Neuron (in vitro differentiated cells): ENCODE measurements around the gene PAFAH1B2.
"Not testable (repeated sequence)": the region's sequence is repeated elsewhere in the genome, so short reads cannot be mapped to it uniquely, and the experiment has no call there.

ENCODE experiments used
- H2AFZ ChIP-seq: one replicate; pipeline ENCODE4 v1.6.1; 2013; ENCODE audit warnings: low read depth, mild to moderate bottlenecking, inconsistent platforms, low read length, moderate library complexity
- H3K27me3 ChIP-seq: one replicate; pipeline ENCODE4 v1.6.1; 2013; ENCODE audit warnings: low read length; ENCODE audit not compliant: insufficient read depth
- H3K36me3 ChIP-seq: one replicate; pipeline ENCODE4 v1.6.1; 2013; ENCODE audit warnings: low read length; ENCODE audit not compliant: insufficient read depth
- H3K4me1 ChIP-seq: one replicate; pipeline ENCODE4 v1.6.1; 2013; ENCODE audit warnings: low read length; ENCODE audit not compliant: insufficient read depth
- H3K4me3 ChIP-seq: 2 replicates; pipeline ENCODE4 v1.5.1; 2013; ENCODE audit warnings: mild to moderate bottlenecking, low read length, moderate library complexity
- H3K9me3 ChIP-seq: one replicate; pipeline ENCODE4 v1.6.1; 2013; ENCODE audit warnings: low read length

Gene PAFAH1B2

GRCh38 chr11:117200813-117201657 lies 56.9 kb downstream of the PAFAH1B2 start:
- no peaks in the 10 kb centered on the region for H3K27me3 ChIP-seq
- H2AFZ ChIP-seq, result no peak overlapping the region
- no peak overlapping the region for H3K4me3 ChIP-seq
- H3K9me3 ChIP-seq, result no peaks in the 10 kb centered on the region
- peaks cover 5% of the 10 kb centered on the region for H3K4me1 ChIP-seq
- peaks cover 6% of the 10 kb centered on the region for H3K36me3 ChIP-seq

DNA sequence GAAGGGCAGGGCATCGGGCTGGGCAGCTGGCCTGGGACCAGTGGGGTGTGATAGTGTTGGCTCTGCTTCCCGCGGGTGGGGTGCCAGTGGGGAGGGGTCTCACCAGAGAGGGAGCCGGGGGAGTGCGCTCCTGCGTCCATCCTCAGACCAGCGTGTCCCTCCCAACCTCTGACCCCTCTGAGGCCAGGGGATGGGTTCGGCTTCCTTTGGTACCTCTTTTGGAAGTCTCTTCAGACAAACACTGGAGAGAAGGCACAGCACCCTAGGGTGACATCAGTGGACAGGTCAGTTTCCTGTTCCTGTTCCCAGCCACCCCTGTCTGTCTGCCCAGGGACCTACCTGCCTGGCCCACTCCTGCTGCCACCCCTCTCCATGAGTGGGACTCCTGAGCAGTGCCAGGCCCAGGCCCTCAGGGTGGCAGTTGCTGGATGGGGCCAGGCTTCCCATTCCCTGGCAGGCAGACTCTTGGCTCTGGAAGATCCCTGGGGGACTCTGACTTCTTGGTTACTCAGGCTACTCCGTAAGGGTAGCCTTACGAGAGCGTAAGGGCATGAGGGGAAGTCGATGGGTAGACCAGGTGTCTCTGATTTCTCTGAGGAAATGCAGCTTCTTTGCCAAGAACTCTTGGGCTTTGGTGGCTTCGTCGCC lies 57.7 kb downstream of the PAFAH1B2 start:
- Histone ChIP-seq H3K4me3 (no peak overlapping the region), H3K4me1 (peaks cover 5% of the 10 kb centered on the region), H3K9me3 (no peaks in the 10 kb centered on the region), H3K27me3 (no peaks in the 10 kb centered on the region), H3K36me3 (peaks cover 7% of the 10 kb centered on the region), H2AFZ (no peak overlapping the region)

DNA sequence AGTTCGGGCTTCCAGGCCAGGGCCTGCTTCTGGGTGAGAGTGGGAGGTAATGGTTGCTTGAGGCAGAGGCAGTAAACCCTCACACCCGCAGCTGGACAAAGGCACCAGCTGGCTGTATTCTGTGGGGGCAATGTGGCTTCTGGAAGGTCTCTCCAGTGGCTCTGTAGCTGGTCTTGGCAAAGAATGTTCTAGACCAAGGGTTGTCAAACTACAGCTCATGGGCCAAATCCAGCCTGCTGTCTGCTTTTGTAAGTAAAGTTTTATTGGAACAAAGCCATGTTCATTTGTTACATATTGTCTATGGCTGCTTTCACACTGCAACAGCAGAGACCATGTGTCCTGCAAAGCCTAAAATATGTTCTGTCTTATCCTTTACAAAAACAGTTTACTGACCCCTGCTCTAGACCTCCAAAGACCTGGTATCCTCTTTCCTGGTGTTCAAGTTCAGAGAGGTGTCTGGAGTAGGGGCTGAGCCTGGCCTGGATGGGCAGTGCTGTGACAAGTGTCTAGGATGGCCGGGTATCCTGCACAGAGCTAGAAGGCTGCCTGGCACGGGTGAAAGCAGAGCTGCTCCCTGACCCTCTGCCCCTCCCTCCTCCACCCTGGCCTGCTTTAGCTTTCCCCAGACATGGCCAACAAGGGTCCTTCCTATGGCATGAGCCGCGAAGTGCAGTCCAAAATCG lies 58.4 kb downstream of the PAFAH1B2 start:
- no peak overlapping the region for H3K4me3 ChIP-seq
- no peak overlapping the region for H2AFZ ChIP-seq
- peaks cover 5% of the 10 kb centered on the region for H3K4me1 ChIP-seq
- H3K27me3 ChIP-seq, result no peaks in the 10 kb centered on the region
- H3K36me3 ChIP-seq, result peaks cover 7% of the 10 kb centered on the region
- H3K9me3 ChIP-seq, result no peaks in the 10 kb centered on the region

DNA sequence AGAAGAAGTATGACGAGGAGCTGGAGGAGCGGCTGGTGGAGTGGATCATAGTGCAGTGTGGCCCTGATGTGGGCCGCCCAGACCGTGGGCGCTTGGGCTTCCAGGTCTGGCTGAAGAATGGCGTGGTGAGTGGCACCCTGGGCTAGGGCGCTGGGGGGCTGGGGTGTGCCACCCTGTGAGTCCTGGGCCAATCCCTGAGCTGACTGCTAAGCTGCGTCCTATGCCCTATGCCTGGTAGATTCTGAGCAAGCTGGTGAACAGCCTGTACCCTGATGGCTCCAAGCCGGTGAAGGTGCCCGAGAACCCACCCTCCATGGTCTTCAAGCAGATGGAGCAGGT lies 59.0 kb downstream of the PAFAH1B2 start:
- Histone ChIP-seq H3K4me1 (peaks cover 5% of the 10 kb centered on the region), H2AFZ (no peak overlapping the region), H3K27me3 (no peaks in the 10 kb centered on the region), H3K4me3 (no peak overlapping the region), H3K9me3 (no peaks in the 10 kb centered on the region), H3K36me3 (peaks cover 7% of the 10 kb centered on the region)

- Histone ChIP-seq H3K4me1 (peaks cover 1% of the 10 kb centered on the region), H2AFZ (no peak overlapping the region)
Observed at GRCh38 chr11:117204283-117205080, 60.4 kb downstream of the PAFAH1B2 start.

GRCh38 chr11:117205211-117205818 lies 61.2 kb downstream of the PAFAH1B2 start:
- no peaks in the 10 kb centered on the region for H3K9me3 ChIP-seq
- H3K4me3 ChIP-seq, result no peak overlapping the region
- H3K27me3 ChIP-seq, result no peaks in the 10 kb centered on the region
- no peak overlapping the region for H2AFZ ChIP-seq
- H3K4me1 ChIP-seq, result no peaks in the 10 kb centered on the region
- H3K36me3 ChIP-seq, result peaks cover 7% of the 10 kb centered on the region

More at GRCh38 chr11:117204283-117205080, 60.4 kb downstream of the PAFAH1B2 start:
- Histone ChIP-seq H3K4me3 (no peak overlapping the region), H3K9me3 (no peaks in the 10 kb centered on the region), H3K27me3 (no peaks in the 10 kb centered on the region), H3K36me3 (peaks cover 7% of the 10 kb centered on the region)

- H2AFZ ChIP-seq, H3K27me3 ChIP-seq, H3K36me3 ChIP-seq, H3K4me1 ChIP-seq, H3K9me3 ChIP-seq, H3K4me3 ChIP-seq: not testable (repeated sequence)
Observed at GRCh38 chr11:117206111-117206510, 62.0 kb downstream of the PAFAH1B2 start.

DNA sequence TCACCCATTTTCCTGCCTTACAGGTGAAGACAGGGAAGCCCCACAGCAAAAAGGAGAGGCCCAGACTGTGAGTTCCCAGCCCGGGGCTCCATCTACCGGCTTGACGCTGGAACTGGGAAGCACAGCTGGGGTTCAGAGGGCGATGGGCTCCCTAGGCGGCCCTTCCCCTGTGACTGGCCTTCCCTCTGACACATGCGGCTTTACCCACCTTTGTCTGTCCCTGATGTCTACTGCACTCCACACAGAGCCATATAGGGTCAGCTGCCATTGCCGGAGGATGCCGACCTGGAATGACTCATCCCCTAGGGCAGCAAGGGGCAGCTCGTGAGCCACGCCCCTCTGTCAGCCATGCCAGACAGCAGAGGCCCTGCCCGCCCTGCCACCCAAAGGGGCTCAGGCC lies 62.8 kb downstream of the PAFAH1B2 start:
- H3K27me3 ChIP-seq, H2AFZ ChIP-seq, H3K36me3 ChIP-seq, H3K4me3 ChIP-seq, H3K4me1 ChIP-seq, H3K9me3 ChIP-seq: not testable (repeated sequence)

GRCh38 chr11:117207481-117207880 lies 63.4 kb downstream of the PAFAH1B2 start:
- not testable (repeated sequence) for H3K9me3 ChIP-seq

GRCh38 chr11:117208710-117209109 lies 64.6 kb downstream of the PAFAH1B2 start:
- H2AFZ ChIP-seq, H3K4me3 ChIP-seq, H3K4me1 ChIP-seq, H3K27me3 ChIP-seq, H3K9me3 ChIP-seq: not testable (repeated sequence)
- H3K36me3 ChIP-seq, result peaks cover 13% of the 10 kb centered on the region

More at GRCh38 chr11:117207481-117207880, 63.4 kb downstream of the PAFAH1B2 start:
- not testable (repeated sequence) for H2AFZ ChIP-seq, H3K36me3 ChIP-seq, H3K4me1 ChIP-seq, H3K27me3 ChIP-seq, H3K4me3 ChIP-seq

GRCh38 chr11:117209351-117210125 lies 65.5 kb downstream of the PAFAH1B2 start:
- H2AFZ ChIP-seq, H3K9me3 ChIP-seq, H3K27me3 ChIP-seq, H3K4me3 ChIP-seq, H3K4me1 ChIP-seq: not testable (repeated sequence)
- H3K36me3 ChIP-seq, result peaks cover 13% of the 10 kb centered on the region

DNA sequence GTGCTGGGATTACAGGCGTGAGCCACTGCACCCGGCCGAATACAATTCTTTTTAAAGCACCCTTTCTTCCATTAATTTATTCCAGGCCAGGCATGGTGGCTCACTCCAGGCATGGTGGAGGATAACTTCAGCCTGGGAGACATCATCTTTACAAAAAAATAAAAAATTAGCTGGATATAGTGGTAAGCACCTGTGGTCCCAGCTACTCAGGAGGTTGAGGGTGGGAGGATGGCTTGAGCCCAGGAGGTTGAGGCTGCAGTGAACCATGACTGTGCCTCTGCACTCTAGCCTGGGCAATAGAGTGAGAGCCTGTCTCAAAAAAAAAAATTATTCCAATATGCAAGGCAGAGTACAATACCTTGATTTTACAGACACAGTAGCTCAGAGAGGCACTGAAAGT lies 66.5 kb downstream of the PAFAH1B2 start:
- Histone ChIP-seq H3K27me3 (no peaks in the 10 kb centered on the region), H3K4me1 (peaks cover 10% of the 10 kb centered on the region), H3K4me3 (no peak overlapping the region), H2AFZ (no peak overlapping the region), H3K36me3 (peaks cover 8% of the 10 kb centered on the region), H3K9me3 (no peaks in the 10 kb centered on the region)
